ENCODE data around the gene ZNF383.
"Not testable (repeated sequence)": the region's sequence is repeated elsewhere in the genome, so short reads cannot be mapped to it uniquely, and the experiment has no call there.

Gene ZNF383

GRCh38 chr19:37294246-37294645, 76.2 kb downstream of the ZNF383 start:
- not testable (repeated sequence) for DNase-seq

Measured in NCI-H187 treated with DMSO at 0.1 percent for 48 hours (cell line).